Measurements from ENCODE around the gene CYP2R1. TPM values are rescaled to one million over a fixed set of nuclear protein-coding genes. Genes with fewer than 3 reads are reported as not detected.
A peak's percentile ranks its signal among the peaks of the same experiment; 100 is the strongest.

CYP2R1 gene
- total RNA-seq, 1 experiment from 2014 or later: 18.3 TPM

- no peaks in the 10 kb centered on the region for H3K9me3 ChIP-seq (ENCODE audit: control insufficient read depth in 1 of 2, insufficient read depth in 1 of 2, low read depth in 1 of 2, low read length in 2 of 2)
- no peak overlapping the region for H3K9ac ChIP-seq (ENCODE audit: low read length)
- no peak overlapping the region for H3K27ac ChIP-seq (ENCODE audit: low read depth, low read length)
- no peaks in the 10 kb centered on the region for H4K20me1 ChIP-seq (ENCODE audit: insufficient read depth)
- H3K4me2 ChIP-seq (ENCODE audit: low read length): peak overlapping the region; percentile 63
- no peaks in the 10 kb centered on the region for H3K36me3 ChIP-seq (ENCODE audit: control insufficient read depth in 1 of 2, insufficient read depth in 2 of 2, low read length in 2 of 2)
- no peak for TF ChIP-seq CBX3 (IDR thresholded peaks at IDR 0.05; ENCODE audit: low read depth)
- no peak for TF ChIP-seq SP1 (IDR thresholded peaks at IDR 0.05; ENCODE audit: low read depth)
- TF ChIP-seq MAX (IDR thresholded peaks at IDR 0.05): no peak
- no peak for TF ChIP-seq EGR1 (IDR thresholded peaks at IDR 0.05; ENCODE audit: low read depth)
- no peak for TF ChIP-seq EZH2 (IDR thresholded peaks at IDR 0.05)
- TF ChIP-seq ZNF274 (IDR thresholded peaks at IDR 0.05; ENCODE audit: low read depth, low read length): no peak
- no peak for TF ChIP-seq ATF3 (IDR thresholded peaks at IDR 0.05)
- no peak for TF ChIP-seq YY1 (IDR thresholded peaks at IDR 0.05; ENCODE audit: extremely low read depth, insufficient replicate concordance, low read depth, low read length)
- TF ChIP-seq EZH2phosphoT487 (IDR thresholded peaks at IDR 0.05; ENCODE audit: borderline replicate concordance): no peak
- TF ChIP-seq RAD21 (IDR thresholded peaks at IDR 0.05; ENCODE audit: low read depth): peak; percentile 85
- no peak for TF ChIP-seq JUND (IDR thresholded peaks at IDR 0.05)
- TF ChIP-seq CTCF (IDR thresholded peaks at IDR 0.05 in 2 of 3, conservative IDR thresholded peaks at IDR 0.05 in 1 of 3; ENCODE audit: borderline replicate concordance in 1 of 3, insufficient read depth in 1 of 3, low read depth in 2 of 3, low read length in 2 of 3): peak; percentile 76 to 84 (median 78)
- no peak for TF ChIP-seq POLR2AphosphoS5 (IDR thresholded peaks at IDR 0.05; ENCODE audit: low read depth, low read length)
- TF ChIP-seq ZFX (IDR thresholded peaks at IDR 0.05): no peak
- no peak for TF ChIP-seq REST (IDR thresholded peaks at IDR 0.05; ENCODE audit: low read depth)
- TF ChIP-seq ZBTB33 (IDR thresholded peaks at IDR 0.05; ENCODE audit: extremely low read depth, insufficient replicate concordance, low read length): no peak
- ChIA-PET RAD21 (ENCODE audit: low non-redundant PET in 1 of 2, low total read pairs in 2 of 2, uncharacterized antibody in 2 of 2, unreplicated experiment in 2 of 2) (interaction anchor here (0.8 to 2.6 kb wide), 13 partner anchors 11 to 1132 kb away, joined by 3 to 30 read pairs (median 5); partner anchors contain the start of genes CYP2R1 (in 2 of the 2) and CALCB (in 1 of the 2)), POLR2A (interaction anchor here (1.3 to 3.0 kb wide), 4 partner anchors 17 to 315 kb away, joined by 3 to 17 read pairs (median 8); partner anchors contain the start of gene CYP2R1), CTCF (interaction anchor here (0.6 to 4.5 kb wide), 62 partner anchors 8 to 1705 kb away, joined by 3 to 306 read pairs (median 4); partner anchors contain the start of genes CALCB, CYP2R1 and PDE3B)
- no TSS peak for BruUV-seq (replicated peaks)
- H2AFZ ChIP-seq (ENCODE audit: low read depth, low read length, poor library complexity, severe bottlenecking): peak overlapping the region; percentile 93
- intact Hi-C loops (cut with micrococcal nuclease): loop anchor here (1.0 to 10.0 kb wide), 7 partner anchors 167 to 1696 kb away; no protein-coding TSS in a partner anchor
- peak overlapping the region; percentile 10 to 14; a peak in 2 of 4 replicates for H3K4me3 ChIP-seq (replicated peaks in 1 of 2; ENCODE audit: low read depth in 1 of 2, low read length in 2 of 2)
- H3K9me2 ChIP-seq (ENCODE audit: insufficient read depth): no peaks in the 10 kb centered on the region
- ATAC-seq: peak; percentile 82
- H3K79me2 ChIP-seq (ENCODE audit: insufficient read depth, low read length): no peaks in the 10 kb centered on the region
- peak; percentile 51 for DNase-seq (ENCODE audit: low read depth, low spot score)
- no peaks in the 10 kb centered on the region for H3K27me3 ChIP-seq (ENCODE audit: insufficient read depth, low read length)
- peaks cover 3 to 9% of the 10 kb centered on the region in 2 experiments; a peak in 2 of 4 replicates for H3K4me1 ChIP-seq (ENCODE audit: control insufficient read depth in 1 of 2, insufficient read depth in 2 of 2, low read length in 2 of 2)
Observed at GRCh38 chr11:14908214-14908880, 16.3 kb upstream of the CYP2R1 start.

Data from HCT116 (cell line).